Measurements from ENCODE around the gene CAMKV. TPM values are rescaled to one million over a fixed set of nuclear protein-coding genes. Genes with fewer than 3 reads are reported as not detected.

Gene CAMKV
- total and polyA plus RNA-seq, 2 of the 8 experiments (the other 6 are each of a cell fraction or from before 2014, with no cell fraction given), result 56.3 to 66.4 TPM

- Histone ChIP-seq H3K36me3 (ENCODE audit: control insufficient read depth in 2 of 4, insufficient read depth in 4 of 4, low read length in 3 of 4) (no peaks in the 10 kb centered on the region), H3K79me1 (ENCODE audit: low read depth, low read length) (no peaks in the 10 kb centered on the region), H2BK20ac (ENCODE audit: low read length) (no peak overlapping the region), H3K14ac (ENCODE audit: insufficient read length) (no peak overlapping the region), H3K4me2 (ENCODE audit: insufficient read depth in 1 of 2, low read depth in 2 of 2, low read length in 2 of 2) (no peak overlapping the region), H3K79me2 (ENCODE audit: control insufficient read depth in 1 of 2, insufficient read depth in 2 of 2, low read length in 2 of 2) (no peaks in the 10 kb centered on the region), H3K56ac (replicated peaks; ENCODE audit: insufficient read length, low read depth, low read length) (no peak overlapping the region), H3K18ac (ENCODE audit: extremely low read depth, low read length) (no peak overlapping the region), H4K8ac (ENCODE audit: extremely low read depth, insufficient read depth, low read length) (no peak overlapping the region), H4K5ac (ENCODE audit: insufficient read length, low read depth, low read length) (no peak overlapping the region), H3K4me1 (replicated peaks in 1 of 4; ENCODE audit: control insufficient read depth in 3 of 4, insufficient read depth in 4 of 4, low read length in 3 of 4) (peaks cover 5 to 27% (median 16%) of the 10 kb centered on the region in 4 experiments), H3K4me3 (ENCODE audit: extremely low read depth in 1 of 4, insufficient read depth in 2 of 4, low read depth in 3 of 4, low read length in 4 of 4) (no peak overlapping the region), H3K23me2 (ENCODE audit: low read depth, low read length) (peaks cover 8% of the 10 kb centered on the region; the same call in 1 of the 2 replicates), H3K4ac (replicated peaks; ENCODE audit: insufficient read length, low read depth, low read length) (no peak overlapping the region), H3K23ac (ENCODE audit: insufficient read length) (no peak overlapping the region), H3K9ac (replicated peaks in 1 of 4; ENCODE audit: extremely low read depth in 1 of 4, low read depth in 3 of 4, low read length in 3 of 4) (no peak overlapping the region), H2BK15ac (ENCODE audit: low read length) (no peak overlapping the region), H4K20me1 (replicated peaks in 1 of 2; ENCODE audit: control insufficient read depth in 1 of 2, insufficient read depth in 2 of 2, low read length in 2 of 2) (peaks cover 0 to 7% of the 10 kb centered on the region in 2 experiments), H2BK120ac (replicated peaks; ENCODE audit: low read depth, low read length) (no peak overlapping the region), H2BK5ac (ENCODE audit: low read depth, low read length) (no peak overlapping the region), H2AFZ (ENCODE audit: low read length) (no peak overlapping the region), H3K27ac (ENCODE audit: low read depth, low read length) (no peak overlapping the region), H4K91ac (replicated peaks; ENCODE audit: insufficient read length, low read length) (no peak overlapping the region), H3K27me3 (replicated peaks in 1 of 4; ENCODE audit: control insufficient read depth in 3 of 4, extremely low read depth in 1 of 4, insufficient read depth in 3 of 4, low read length in 3 of 4) (peaks cover 0 to 18% (median 14%) of the 10 kb centered on the region in 4 experiments; a peak in 5 of 7 replicates), H2AK5ac (ENCODE audit: low read depth, low read length) (no peak overlapping the region), H2BK12ac (ENCODE audit: low read depth, low read length) (no peak overlapping the region), H3K9me3 (ENCODE audit: insufficient read depth in 2 of 2, low read depth in 1 of 2, low read length in 1 of 2) (no peaks in the 10 kb centered on the region)
- TF ChIP-seq CTBP2 (IDR thresholded peaks at IDR 0.05; ENCODE audit: borderline replicate concordance, insufficient read depth, insufficient read length, low read length) (no peak), POLR2A (IDR thresholded peaks at IDR 0.05; ENCODE audit: control extremely low read depth in 1 of 2, low read depth in 2 of 2, low read length in 2 of 2) (no peak), RAD21 (IDR thresholded peaks at IDR 0.05 in 1 of 2, conservative IDR thresholded peaks at IDR 0.05 in 1 of 2; ENCODE audit: low read depth in 2 of 2, low read length in 2 of 2) (no peak), SP1 (IDR thresholded peaks at IDR 0.05; ENCODE audit: low read depth, low read length) (peak; percentile 74; the same call in 1 of the 2 replicates), FOSL1 (IDR thresholded peaks at IDR 0.05; ENCODE audit: insufficient read depth, low read depth, low read length) (no peak), TEAD4 (IDR thresholded peaks at IDR 0.05; ENCODE audit: low read depth, low read length) (no peak), RFX5 (IDR thresholded peaks at IDR 0.05; ENCODE audit: borderline replicate concordance, low read depth, low read length) (no peak), ATF2 (IDR thresholded peaks at IDR 0.05; ENCODE audit: low read length) (no peak), RXRA (IDR thresholded peaks at IDR 0.05; ENCODE audit: insufficient read depth, low read depth, low read length) (no peak)
- POLR2A ChIA-PET (ENCODE audit: partially characterized antibody), result interaction anchor here (0.7 to 0.9 kb wide), 2 partner anchors 10 to 12 kb away, joined by 3 read pairs; no protein-coding TSS in a partner anchor
- WGBS, 2 experiments (ENCODE audit: extremely low coverage in 1 of 2, insufficient coverage in 1 of 2, insufficient read length in 1 of 2, insufficient replicate concordance in 2 of 2, low coverage in 1 of 2, low lambda C conversion rate in 2 of 2, missing lambda C conversion rate in 1 of 2), result 92% methylated on average over 4 of the region's 4 CpGs; no CpG with 5 or more reads in 1 of the 2 experiments
- DNase-seq (ENCODE audit: low read depth in 1 of 2, low spot score in 2 of 2), result no peak
- CTCF ChIA-PET (ENCODE audit: partially characterized antibody), result interaction anchor here (1.3 to 16.1 kb wide), 5 partner anchors 8 to 87 kb away, joined by 3 to 306 read pairs (median 36); partner anchors contain the start of gene MON1A
- FAIRE-seq, result no peak
Measured at GRCh38 chr3:49912881-49913281, 43.2 kb upstream of the CAMKV start.
